Measurements from ENCODE around the gene COL27A1. TPM values are rescaled to one million over a fixed set of nuclear protein-coding genes. Genes with fewer than 3 reads are reported as not detected.

The COL27A1 gene
- total RNA-seq, 1 donor from 2014 or later, result 42.4 TPM

GRCh38 chr9:114271556-114272510 lies 116.5 kb downstream of the COL27A1 start:
- DNase-seq (ENCODE audit: low spot score) (no peak), ATAC-seq (peak; percentile 62)
- intact Hi-C loops (cut with DNase I), result no loop called here

GRCh38 chr9:114272739-114273431 lies 117.5 kb downstream of the COL27A1 start:
- DNase-seq (ENCODE audit: low spot score) (peak; percentile 2), ATAC-seq (no peak)
- intact Hi-C loops (cut with DNase I), result no loop called here

GRCh38 chr9:114273461-114273881 lies 118.1 kb downstream of the COL27A1 start:
- intact Hi-C loops (cut with DNase I), result no loop called here
- DNase-seq (ENCODE audit: low spot score) (peak; percentile 41), ATAC-seq (no peak)

- ATAC-seq, result no peak
- intact Hi-C loops (cut with DNase I), result no loop called here
- peak; percentile 13 for DNase-seq (ENCODE audit: low spot score)
Measured at GRCh38 chr9:114274217-114274616, 118.9 kb downstream of the COL27A1 start.

GRCh38 chr9:114275246-114276004 lies 120.1 kb downstream of the COL27A1 start:
- DNase-seq (ENCODE audit: low spot score), result peak; percentile 46
- ATAC-seq, result no peak
- intact Hi-C loops (cut with DNase I), result no loop called here

GRCh38 chr9:114276908-114277821 lies 121.8 kb downstream of the COL27A1 start:
- DNase-seq (ENCODE audit: low spot score) (peak; percentile 48), ATAC-seq (no peak)
- intact Hi-C loops (cut with DNase I), result no loop called here

- no peak for ATAC-seq
- intact Hi-C loops (cut with DNase I), result no loop called here
- DNase-seq (ENCODE audit: low spot score), result no peak
Measured at GRCh38 chr9:114278356-114278755, 123.0 kb downstream of the COL27A1 start.

GRCh38 chr9:114278881-114279570 lies 123.7 kb downstream of the COL27A1 start:
- no peak for ATAC-seq
- intact Hi-C loops (cut with DNase I), result no loop called here

GRCh38 chr9:114279693-114280092 lies 124.4 kb downstream of the COL27A1 start:
- DNase-seq (ENCODE audit: low spot score), result peak; percentile 30
- no peak for ATAC-seq
- intact Hi-C loops (cut with DNase I), result no loop called here

More at GRCh38 chr9:114278881-114279570, 123.7 kb downstream of the COL27A1 start:
- DNase-seq (ENCODE audit: low spot score), result peak; percentile 55

GRCh38 chr9:114280636-114281472 lies 125.5 kb downstream of the COL27A1 start:
- intact Hi-C loops (cut with DNase I), result no loop called here
- no peak for ATAC-seq
- peak; percentile 32 for DNase-seq (ENCODE audit: low spot score)

- intact Hi-C loops (cut with DNase I), result no loop called here
- ATAC-seq, result peak; percentile 77
- peak; percentile 64 for DNase-seq (ENCODE audit: low spot score)
Measured at GRCh38 chr9:114281473-114282103, 126.3 kb downstream of the COL27A1 start.

- intact Hi-C loops (cut with DNase I), result no loop called here
- no peak for ATAC-seq
- DNase-seq (ENCODE audit: low spot score), result peak; percentile 36
Measured at GRCh38 chr9:114282104-114282485, 126.8 kb downstream of the COL27A1 start.

- DNase-seq (ENCODE audit: low spot score), result peak; percentile 36
- no peak for ATAC-seq
- intact Hi-C loops (cut with DNase I), result no loop called here
Measured at GRCh38 chr9:114282507-114282906, 127.2 kb downstream of the COL27A1 start.

- peak; percentile 34 for DNase-seq (ENCODE audit: low spot score)
- intact Hi-C loops (cut with DNase I), result no loop called here
Measured at GRCh38 chr9:114282926-114283325, 127.6 kb downstream of the COL27A1 start.

GRCh38 chr9:114283551-114284111 lies 128.3 kb downstream of the COL27A1 start:
- no peak for ATAC-seq
- DNase-seq (ENCODE audit: low spot score), result peak; percentile 36
- intact Hi-C loops (cut with DNase I), result no loop called here

More at GRCh38 chr9:114282926-114283325, 127.6 kb downstream of the COL27A1 start:
- no peak for ATAC-seq

Measured in sciatic nerve (tissue), 2 donors.